A549 (cell line): ENCODE data around the gene PYGO2. TPM values are rescaled to one million over a fixed set of nuclear protein-coding genes. Genes with fewer than 3 reads are reported as not detected.
A peak's percentile ranks its signal among the peaks of the same experiment; 100 is the strongest.

Experiments
- ATAC-seq, 2 experiments: fragments of 200-7000 bp in 1 of 2; fragments of >200 bp in 1 of 2; cut with Nextera tagmentation in 1 of 2; cut with Tn5 transposase in 1 of 2; 3 replicates each; pipeline versions ENCODE4 v1.8.0 to v1.9.1; 2018 to 2020; ENCODE audit warnings: mild to moderate bottlenecking in 1 of 2, moderate library complexity in 1 of 2
- CTCF ChIA-PET: fragments of 300-600 bp; sonication (Branson Sonifier 250); formaldehyde crosslinking; extraction: SDS; loops from one replicate; lab custom pipeline; 2021; ENCODE audit warnings: antibody characterized with exemption, inconsistent platforms; lab: Yijun Ruan, JAX
- POLR2A ChIA-PET: fragments of 350-600 bp; formaldehyde crosslinking; extraction: SDS; loops from one replicate; lab custom pipeline; 2021; ENCODE audit warnings: antibody characterized with exemption, inconsistent platforms; lab: Yijun Ruan, JAX
- DNase-seq, 2 experiments: peaks; one replicate each; pipeline versions ENCODE4 v3.0.0 to v3.0.0-alpha.2; 2011 to 2016; ENCODE audit warnings: low read depth in 1 of 2, low spot score in 1 of 2
- FAIRE-seq: peaks from 2 replicates; lab custom pipeline; 2011; peaks lifted over from hg19 to GRCh38; lab: Jason Lieb, UNC
- H3K27ac ChIP-seq, 2 experiments: fragments of >200 bp; sonication (Bioruptor Twin); formaldehyde crosslinking; 3 replicates each; pipeline ENCODE4 v1.5.1; 2016 to 2017
- H3K4me1 ChIP-seq: fragments of >200 bp; sonication (Bioruptor Twin); formaldehyde crosslinking; 3 replicates; pipeline ENCODE4 v1.6.1; 2016
- H3K4me2 ChIP-seq: fragments of >200 bp; sonication (Bioruptor Twin); formaldehyde crosslinking; 3 replicates; pipeline ENCODE4 v1.6.1; 2016
- H3K4me3 ChIP-seq: fragments of >200 bp; sonication (Bioruptor Twin); formaldehyde crosslinking; 3 replicates; pipeline ENCODE4 v1.5.1; 2016
- H3K9me3 ChIP-seq: fragments of >200 bp; sonication (Bioruptor Twin); formaldehyde crosslinking; 3 replicates; pipeline ENCODE4 v1.6.1; 2016
- BHLHE40 ChIP-seq: IDR thresholded peaks from 2 replicates; pipeline ENCODE4 v1.6.1; 2012; ENCODE audit warnings: low read depth, low read length, inconsistent platforms
- CHD2 ChIP-seq: fragments of 150-350 bp; IDR thresholded peaks from 2 replicates; pipeline ENCODE4 v1.6.1; 2014; ENCODE audit warnings: low read length; ENCODE audit not compliant: partially characterized antibody
- CHD4 ChIP-seq: fragments of 200-600 bp; sonication (generic); IDR thresholded peaks from 2 replicates; pipeline ENCODE4 v1.6.1; 2016; ENCODE audit warnings: antibody characterized with exemption, mild to moderate bottlenecking, borderline replicate concordance
- EHMT2 ChIP-seq: fragments of 200-600 bp; sonication (generic); IDR thresholded peaks from 2 replicates; pipeline ENCODE4 v1.6.1; 2016; ENCODE audit warnings: antibody characterized with exemption, low read depth, mild to moderate bottlenecking, moderate library complexity
- EP300 ChIP-seq, 2 experiments: fragments of >200 bp; sonication (Bioruptor Twin); formaldehyde crosslinking; IDR thresholded peaks; 2 replicates in 1 of 2; 3 replicates in 1 of 2; pipeline ENCODE4 v1.6.1; 2016 to 2017
- ESRRA ChIP-seq: fragments of 150-350 bp; IDR thresholded peaks from 2 replicates; pipeline ENCODE4 v1.6.1; 2014; ENCODE audit warnings: mild to moderate bottlenecking, low read length, borderline replicate concordance
- FOSB ChIP-seq: fragments of 250-450 bp; sonication (Bioruptor Pico); IDR thresholded peaks from 2 replicates; pipeline ENCODE4 v1.5.0; 2020; ENCODE audit warnings: mild to moderate bottlenecking, moderate library complexity
- FOSL2 ChIP-seq, 2 experiments: fragments of 450-650 bp in 1 of 2; fragments of >200 bp in 1 of 2; sonication (Bioruptor Twin) in 1 of 2; formaldehyde crosslinking; IDR thresholded peaks; 2 replicates each; pipeline versions ENCODE4 v1.5.0 to v1.6.1; 2016 to 2020; ENCODE audit warnings: mild to moderate bottlenecking in 1 of 2, moderate library complexity in 1 of 2
- GATA3 ChIP-seq: IDR thresholded peaks from 2 replicates; pipeline ENCODE4 v1.6.1; 2012; ENCODE audit warnings: borderline replicate concordance
- HDAC2 ChIP-seq: fragments of 200-600 bp; sonication (generic); IDR thresholded peaks from 2 replicates; pipeline ENCODE4 v1.6.1; 2016
- HEYL ChIP-seq: fragments of 250-450 bp; sonication (Bioruptor Pico); IDR thresholded peaks from 2 replicates; pipeline ENCODE4 v1.8.0; 2021; ENCODE audit warnings: mild to moderate bottlenecking, moderate library complexity
- HOXB5 ChIP-seq: fragments of 250-450 bp; sonication (Bioruptor Pico); IDR thresholded peaks from 2 replicates; pipeline ENCODE4 v1.5.0; 2020; ENCODE audit warnings: mild to moderate bottlenecking, moderate library complexity
- JUN ChIP-seq, 2 experiments: fragments of >200 bp; sonication (Bioruptor Twin); formaldehyde crosslinking; IDR thresholded peaks; 2 replicates in 1 of 2; 3 replicates in 1 of 2; pipeline ENCODE4 v1.6.1; 2016 to 2017
- KDM5A ChIP-seq: fragments of 200-600 bp; sonication (generic); IDR thresholded peaks from 2 replicates; pipeline ENCODE4 v1.6.1; 2016; ENCODE audit warnings: antibody characterized with exemption, mild to moderate bottlenecking
- MYC ChIP-seq: IDR thresholded peaks from 2 replicates; pipeline ENCODE4 v1.6.1; 2012; ENCODE audit warnings: mild to moderate bottlenecking, inconsistent platforms, low read length, improper control_type of control experiment, borderline replicate concordance
- RAD21 ChIP-seq, 2 experiments: fragments of >200 bp in 1 of 2; sonication (Bioruptor Twin) in 1 of 2; formaldehyde crosslinking in 1 of 2; IDR thresholded peaks in 1 of 2; conservative IDR thresholded peaks in 1 of 2; 2 replicates in 1 of 2; 3 replicates in 1 of 2; pipeline ENCODE4 v1.6.1; 2012 to 2018; ENCODE audit warnings: inconsistent platforms in 1 of 2
- RNF2 ChIP-seq: fragments of 200-600 bp; sonication (generic); IDR thresholded peaks from 2 replicates; pipeline ENCODE4 v1.6.1; 2016; ENCODE audit warnings: low read depth, mild to moderate bottlenecking, antibody characterized with exemption, moderate library complexity, borderline replicate concordance
- SMC3 ChIP-seq: fragments of >200 bp; sonication (Bioruptor Twin); formaldehyde crosslinking; IDR thresholded peaks from 3 replicates; pipeline ENCODE4 v1.6.1; 2018; ENCODE audit warnings: inconsistent platforms
- SREBF2 ChIP-seq: fragments of 450-650 bp; IDR thresholded peaks from 2 replicates; pipeline ENCODE4 v1.6.1; 2014; ENCODE audit warnings: mild to moderate bottlenecking, moderate library complexity
- TP53 ChIP-seq: fragments of 250-450 bp; sonication (Bioruptor Pico); IDR thresholded peaks from 2 replicates; pipeline ENCODE4 v1.5.0; 2021; ENCODE audit warnings: mild to moderate bottlenecking, moderate library complexity
- ZC3H11A ChIP-seq: fragments of 450-650 bp; IDR thresholded peaks from 2 replicates; pipeline ENCODE4 v1.6.1; 2014; ENCODE audit warnings: antibody characterized with exemption, mild to moderate bottlenecking
- ZFP36 ChIP-seq: fragments of 450-650 bp; IDR thresholded peaks from 2 replicates; pipeline ENCODE4 v1.6.1; 2014; ENCODE audit warnings: borderline replicate concordance; ENCODE audit not compliant: partially characterized antibody
- ZSCAN20 ChIP-seq: fragments of 250-450 bp; sonication (Bioruptor Pico); IDR thresholded peaks from 2 replicates; pipeline ENCODE4 v1.8.0; 2022; ENCODE audit warnings: mild to moderate bottlenecking, moderate library complexity
- WGBS: methylation state at CpG from one replicate; pipeline ENCODE4 v1.1.6; 2017; ENCODE audit errors: missing lambda C conversion rate; 5-methylcytosine and 5-hydroxymethylcytosine counted together
- polyA plus RNA-seq, 4 experiments: library from polyadenylated mRNA; depleted of rRNA in 3 of 4; stranded (reverse); fragments of >200 nt; fragmentation: RNase III in 1 of 4; extraction: RNeasy Plus Mini Kit Qiagen cat#74134 plus additional on column Dnase treatment in 1 of 4; gene quantifications; 2 replicates in 3 of 4; 3 replicates in 1 of 4; pipeline ENCODE4 v1.2.3, GENCODE V29; 2011 to 2017
- TF ChIP-seq, protein P1 (sequence below): fragments of 450-650 bp; IDR thresholded peaks from 2 replicates; pipeline ENCODE4 v1.6.1; 2014; ENCODE audit warnings: antibody characterized with exemption
- TF ChIP-seq, protein P2 (sequence below): fragments of >200 bp; sonication (Bioruptor Twin); formaldehyde crosslinking; IDR thresholded peaks from 2 replicates; pipeline ENCODE4 v1.6.1; 2016
- TF ChIP-seq, protein P3 (sequence below): fragments of 200-600 bp; sonication (generic); IDR thresholded peaks from 2 replicates; pipeline ENCODE4 v1.6.1; 2016; ENCODE audit warnings: antibody characterized with exemption, mild to moderate bottlenecking, moderate library complexity
- TF ChIP-seq, protein P4 (sequence below): fragments of 250-450 bp; sonication (Bioruptor Pico); IDR thresholded peaks from 2 replicates; pipeline ENCODE4 v1.5.0; 2020; ENCODE audit warnings: low read depth, mild to moderate bottlenecking, moderate library complexity
- TF ChIP-seq, protein P5 (sequence below): IDR thresholded peaks from 2 replicates; pipeline ENCODE4 v1.6.1; 2012

The PYGO2 gene
- polyA plus RNA-seq, 2 of the 4 experiments (the other 2 are of a cell fraction) = 18.3 to 24.6 TPM

DNA sequence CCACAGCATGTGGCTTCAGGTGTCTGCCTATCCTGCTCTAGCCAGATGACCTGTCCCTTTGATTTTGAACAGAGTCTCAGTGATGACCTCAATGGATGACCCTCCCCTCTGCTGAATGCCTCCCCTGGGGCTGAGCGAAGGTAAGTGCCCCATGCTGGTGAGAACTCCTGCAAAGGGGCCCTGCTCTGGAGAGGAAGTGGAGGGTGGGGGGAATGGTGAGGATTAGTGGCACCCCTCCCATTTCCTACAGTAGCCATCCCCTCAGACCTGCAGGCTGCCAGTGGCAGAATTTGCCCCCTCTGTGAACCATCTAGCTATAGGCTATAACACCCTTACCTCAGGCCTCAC lies 21.4 kb downstream of the PYGO2 start:
- Histone ChIP-seq H3K4me1 (peaks cover 13% of the 10 kb centered on the region; the same call in 2 of the 3 replicates), H3K4me2 (no peak overlapping the region), H3K9me3 (no peaks in the 10 kb centered on the region), H3K27ac (no peak overlapping the region), H3K4me3 (no peak overlapping the region)
- 88% methylated on average over 1 of the region's 1 CpG for WGBS
- ATAC-seq (no peak), FAIRE-seq (no peak), DNase-seq (no peak)
- ChIA-PET POLR2A (no interaction called here), CTCF (interaction anchor here (0.7 to 1.4 kb wide), 7 partner anchors 8 to 682 kb away, joined by 3 to 4 read pairs (median 3); no protein-coding TSS in a partner anchor)
- TF ChIP-seq, protein P1, sequence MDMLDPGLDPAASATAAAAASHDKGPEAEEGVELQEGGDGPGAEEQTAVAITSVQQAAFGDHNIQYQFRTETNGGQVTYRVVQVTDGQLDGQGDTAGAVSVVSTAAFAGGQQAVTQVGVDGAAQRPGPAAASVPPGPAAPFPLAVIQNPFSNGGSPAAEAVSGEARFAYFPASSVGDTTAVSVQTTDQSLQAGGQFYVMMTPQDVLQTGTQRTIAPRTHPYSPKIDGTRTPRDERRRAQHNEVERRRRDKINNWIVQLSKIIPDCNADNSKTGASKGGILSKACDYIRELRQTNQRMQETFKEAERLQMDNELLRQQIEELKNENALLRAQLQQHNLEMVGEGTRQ = no peak
- no peak for TF ChIP-seq RAD21 (conservative IDR thresholded peaks at IDR 0.05 in 1 of 2, IDR thresholded peaks at IDR 0.05 in 1 of 2)
- TF ChIP-seq, protein P2, sequence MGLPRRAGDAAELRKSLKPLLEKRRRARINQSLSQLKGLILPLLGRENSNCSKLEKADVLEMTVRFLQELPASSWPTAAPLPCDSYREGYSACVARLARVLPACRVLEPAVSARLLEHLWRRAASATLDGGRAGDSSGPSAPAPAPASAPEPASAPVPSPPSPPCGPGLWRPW = no peak
- TF ChIP-seq ZSCAN20 (CRISPR knock-in tag) = no peak
- TF ChIP-seq HOXB5 (CRISPR knock-in tag) = no peak
- TF ChIP-seq MYC = no peak
- no peak for TF ChIP-seq EHMT2
- no peak for TF ChIP-seq CHD2
- no peak for TF ChIP-seq GATA3
- TF ChIP-seq TP53 (CRISPR knock-in tag) = no peak
- no peak for TF ChIP-seq HEYL (CRISPR knock-in tag)
- TF ChIP-seq, protein P3, sequence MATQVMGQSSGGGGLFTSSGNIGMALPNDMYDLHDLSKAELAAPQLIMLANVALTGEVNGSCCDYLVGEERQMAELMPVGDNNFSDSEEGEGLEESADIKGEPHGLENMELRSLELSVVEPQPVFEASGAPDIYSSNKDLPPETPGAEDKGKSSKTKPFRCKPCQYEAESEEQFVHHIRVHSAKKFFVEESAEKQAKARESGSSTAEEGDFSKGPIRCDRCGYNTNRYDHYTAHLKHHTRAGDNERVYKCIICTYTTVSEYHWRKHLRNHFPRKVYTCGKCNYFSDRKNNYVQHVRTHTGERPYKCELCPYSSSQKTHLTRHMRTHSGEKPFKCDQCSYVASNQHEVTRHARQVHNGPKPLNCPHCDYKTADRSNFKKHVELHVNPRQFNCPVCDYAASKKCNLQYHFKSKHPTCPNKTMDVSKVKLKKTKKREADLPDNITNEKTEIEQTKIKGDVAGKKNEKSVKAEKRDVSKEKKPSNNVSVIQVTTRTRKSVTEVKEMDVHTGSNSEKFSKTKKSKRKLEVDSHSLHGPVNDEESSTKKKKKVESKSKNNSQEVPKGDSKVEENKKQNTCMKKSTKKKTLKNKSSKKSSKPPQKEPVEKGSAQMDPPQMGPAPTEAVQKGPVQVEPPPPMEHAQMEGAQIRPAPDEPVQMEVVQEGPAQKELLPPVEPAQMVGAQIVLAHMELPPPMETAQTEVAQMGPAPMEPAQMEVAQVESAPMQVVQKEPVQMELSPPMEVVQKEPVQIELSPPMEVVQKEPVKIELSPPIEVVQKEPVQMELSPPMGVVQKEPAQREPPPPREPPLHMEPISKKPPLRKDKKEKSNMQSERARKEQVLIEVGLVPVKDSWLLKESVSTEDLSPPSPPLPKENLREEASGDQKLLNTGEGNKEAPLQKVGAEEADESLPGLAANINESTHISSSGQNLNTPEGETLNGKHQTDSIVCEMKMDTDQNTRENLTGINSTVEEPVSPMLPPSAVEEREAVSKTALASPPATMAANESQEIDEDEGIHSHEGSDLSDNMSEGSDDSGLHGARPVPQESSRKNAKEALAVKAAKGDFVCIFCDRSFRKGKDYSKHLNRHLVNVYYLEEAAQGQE = no peak
- TF ChIP-seq ESRRA = no peak

DNA sequence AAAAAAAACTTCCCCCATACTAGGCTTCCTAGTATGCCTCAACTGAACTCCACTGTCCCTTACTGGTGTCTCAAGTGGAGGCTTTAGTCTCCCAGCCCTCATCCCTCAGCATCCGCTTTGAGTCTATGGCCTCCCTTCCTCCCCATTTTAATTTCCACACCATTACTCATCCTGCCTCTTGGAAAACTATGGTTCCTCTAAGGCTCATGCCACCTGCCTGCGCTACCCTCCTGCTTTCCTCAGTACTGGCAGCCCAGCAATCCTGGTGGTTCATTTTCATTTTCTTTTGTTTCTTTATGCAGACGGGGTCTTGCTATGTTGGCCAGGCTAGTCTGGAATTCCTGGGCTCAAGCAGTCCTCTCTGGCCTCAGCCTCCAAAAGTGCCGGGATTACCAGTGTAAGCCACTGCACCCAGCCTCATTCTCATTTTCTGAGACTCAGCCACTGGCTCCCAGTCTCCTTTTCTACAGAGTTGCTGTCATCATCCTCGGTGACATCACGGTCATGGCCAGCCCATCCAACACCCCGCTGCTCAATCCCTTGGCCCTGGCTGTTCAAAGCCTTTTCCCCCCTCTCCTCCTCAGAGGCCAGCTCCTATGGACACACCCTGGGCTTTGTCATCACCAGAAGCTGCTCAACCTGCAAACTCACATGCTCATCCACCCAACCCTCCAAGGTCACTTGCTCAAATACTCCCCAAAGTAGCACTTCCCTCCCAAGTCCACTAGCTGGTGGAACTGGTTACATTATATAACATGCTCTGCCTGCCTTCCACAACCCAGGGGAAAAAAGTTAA lies 22.8 kb downstream of the PYGO2 start:
- H3K27ac ChIP-seq = no peak overlapping the region
- no peak for FAIRE-seq
- peak in 1 of 2 experiments; percentile 35 for DNase-seq
- no peaks in the 10 kb centered on the region for H3K9me3 ChIP-seq
- TF ChIP-seq JUN (IDR thresholded peaks at IDR 0.05) (no peak), FOSL2 (IDR thresholded peaks at IDR 0.05) (no peak), FOSL2 (CRISPR knock-in tag; IDR thresholded peaks at IDR 0.05) (no peak), SMC3 (no peak), CHD4 (no peak), ZSCAN20 (CRISPR knock-in tag) (no peak), KDM5A (no peak), FOSB (no peak), RAD21 (conservative IDR thresholded peaks at IDR 0.05 in 1 of 2, IDR thresholded peaks at IDR 0.05 in 1 of 2) (no peak), RNF2 (no peak), EP300 (IDR thresholded peaks at IDR 0.05) (no peak), SREBF2 (no peak), ZC3H11A (no peak), BHLHE40 (no peak), TP53 (CRISPR knock-in tag) (no peak), CHD2 (no peak), HDAC2 (no peak), ZFP36 (no peak)
- TF ChIP-seq, protein P1 = no peak
- TF ChIP-seq, protein P4, sequence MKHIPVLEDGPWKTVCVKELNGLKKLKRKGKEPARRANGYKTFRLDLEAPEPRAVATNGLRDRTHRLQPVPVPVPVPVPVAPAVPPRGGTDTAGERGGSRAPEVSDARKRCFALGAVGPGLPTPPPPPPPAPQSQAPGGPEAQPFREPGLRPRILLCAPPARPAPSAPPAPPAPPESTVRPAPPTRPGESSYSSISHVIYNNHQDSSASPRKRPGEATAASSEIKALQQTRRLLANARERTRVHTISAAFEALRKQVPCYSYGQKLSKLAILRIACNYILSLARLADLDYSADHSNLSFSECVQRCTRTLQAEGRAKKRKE (CRISPR knock-in tag) = no peak
- TF ChIP-seq, protein P5, sequence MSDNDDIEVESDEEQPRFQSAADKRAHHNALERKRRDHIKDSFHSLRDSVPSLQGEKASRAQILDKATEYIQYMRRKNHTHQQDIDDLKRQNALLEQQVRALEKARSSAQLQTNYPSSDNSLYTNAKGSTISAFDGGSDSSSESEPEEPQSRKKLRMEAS = no peak
- ATAC-seq = no peak
- CTCF ChIA-PET = interaction anchor here (0.7 to 4.3 kb wide), 9 partner anchors 8 to 1262 kb away, joined by 3 to 20 read pairs (median 4); partner anchors contain the start of genes PBXIP1 and PYGO2
- POLR2A ChIA-PET = no interaction called here
- H3K4me1 ChIP-seq = peaks cover 13% of the 10 kb centered on the region; the same call in 2 of the 3 replicates
- 93% methylated on average over 7 of the region's 7 CpGs for WGBS
- H3K4me3 ChIP-seq = no peak overlapping the region
- no peak overlapping the region for H3K4me2 ChIP-seq
